Stimulated activated CD4-positive, alpha-beta T cell treated with anti-CD3 and anti-CD28 coated beads, TNF-alpha, amount 100 ng/mL, for 1 hour (primary cell): Measurements from ENCODE around the gene ESCO1.
"Not testable (repeated sequence)": the region's sequence is repeated elsewhere in the genome, so short reads cannot be mapped to it uniquely, and the experiment has no call there.

Source experiments
- DNase-seq, 3 donors: peaks; one replicate each; pipeline ENCODE4 v3.0.0-alpha.2; 2020; ENCODE audit warnings: low read depth in 3 of 3, low spot score in 1 of 3

Gene ESCO1, protein sequence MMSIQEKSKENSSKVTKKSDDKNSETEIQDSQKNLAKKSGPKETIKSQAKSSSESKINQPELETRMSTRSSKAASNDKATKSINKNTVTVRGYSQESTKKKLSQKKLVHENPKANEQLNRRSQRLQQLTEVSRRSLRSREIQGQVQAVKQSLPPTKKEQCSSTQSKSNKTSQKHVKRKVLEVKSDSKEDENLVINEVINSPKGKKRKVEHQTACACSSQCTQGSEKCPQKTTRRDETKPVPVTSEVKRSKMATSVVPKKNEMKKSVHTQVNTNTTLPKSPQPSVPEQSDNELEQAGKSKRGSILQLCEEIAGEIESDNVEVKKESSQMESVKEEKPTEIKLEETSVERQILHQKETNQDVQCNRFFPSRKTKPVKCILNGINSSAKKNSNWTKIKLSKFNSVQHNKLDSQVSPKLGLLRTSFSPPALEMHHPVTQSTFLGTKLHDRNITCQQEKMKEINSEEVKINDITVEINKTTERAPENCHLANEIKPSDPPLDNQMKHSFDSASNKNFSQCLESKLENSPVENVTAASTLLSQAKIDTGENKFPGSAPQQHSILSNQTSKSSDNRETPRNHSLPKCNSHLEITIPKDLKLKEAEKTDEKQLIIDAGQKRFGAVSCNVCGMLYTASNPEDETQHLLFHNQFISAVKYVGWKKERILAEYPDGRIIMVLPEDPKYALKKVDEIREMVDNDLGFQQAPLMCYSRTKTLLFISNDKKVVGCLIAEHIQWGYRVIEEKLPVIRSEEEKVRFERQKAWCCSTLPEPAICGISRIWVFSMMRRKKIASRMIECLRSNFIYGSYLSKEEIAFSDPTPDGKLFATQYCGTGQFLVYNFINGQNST

GRCh38 chr18:21600526-21601410, at the start of gene ESCO1:
TSS of gene ESCO1 (minus strand) at chr18:21600704. CDS start at chr18:21574843, 25,861 bp downstream.
- peak; percentile 78 to 83 (median 82) for DNase-seq

- DNase-seq: not testable (repeated sequence)
Observed at GRCh38 chr18:21640375-21640774, 39.9 kb upstream of the ESCO1 start.

DNA sequence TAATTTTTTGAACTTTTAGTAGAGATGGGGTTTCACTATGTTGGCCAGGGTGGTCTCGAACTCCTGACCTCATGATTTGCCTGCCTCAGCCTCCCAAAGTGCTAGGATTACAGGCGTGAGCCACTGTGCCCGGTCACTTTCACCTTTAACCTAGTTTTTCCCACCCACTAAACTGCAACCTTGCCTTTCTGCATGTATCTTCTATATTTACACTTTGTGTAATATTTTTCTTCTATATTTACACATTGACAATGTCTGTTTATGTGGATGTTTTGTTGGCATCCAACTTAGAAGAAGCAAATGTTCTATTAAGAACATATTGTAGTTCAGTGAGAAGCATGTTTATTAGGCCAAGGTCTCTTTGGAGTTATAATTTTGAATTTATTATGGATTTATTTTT, 38.3 kb upstream of the ESCO1 start:
- DNase-seq: no peak

GRCh38 chr18:21636769-21637168, 36.3 kb upstream of the ESCO1 start:
- no peak for DNase-seq

- DNase-seq: no peak
Observed at GRCh38 chr18:21634588-21635199, 34.2 kb upstream of the ESCO1 start.

DNA sequence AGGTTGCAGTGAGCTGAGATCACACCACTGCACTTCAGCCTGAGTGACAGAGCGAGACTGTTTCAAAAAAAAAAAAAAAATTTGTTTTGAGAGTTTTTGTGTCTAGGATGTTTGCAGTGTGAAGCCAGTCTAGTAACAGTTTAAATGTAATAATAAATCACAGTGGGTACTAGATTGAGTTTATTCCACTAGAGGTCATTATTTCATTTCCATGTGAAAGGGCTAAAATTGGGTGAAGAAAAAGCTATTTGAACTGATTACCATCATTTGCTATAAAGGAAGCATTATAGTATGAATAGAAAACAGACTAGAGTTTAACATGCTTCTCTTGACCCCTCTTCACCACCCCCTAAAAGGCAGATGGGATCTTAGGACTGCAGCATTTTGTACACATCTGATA, 31.9 kb upstream of the ESCO1 start:
- DNase-seq: no peak

- DNase-seq: no peak
Observed at GRCh38 chr18:21629089-21629832, 28.8 kb upstream of the ESCO1 start.

DNA sequence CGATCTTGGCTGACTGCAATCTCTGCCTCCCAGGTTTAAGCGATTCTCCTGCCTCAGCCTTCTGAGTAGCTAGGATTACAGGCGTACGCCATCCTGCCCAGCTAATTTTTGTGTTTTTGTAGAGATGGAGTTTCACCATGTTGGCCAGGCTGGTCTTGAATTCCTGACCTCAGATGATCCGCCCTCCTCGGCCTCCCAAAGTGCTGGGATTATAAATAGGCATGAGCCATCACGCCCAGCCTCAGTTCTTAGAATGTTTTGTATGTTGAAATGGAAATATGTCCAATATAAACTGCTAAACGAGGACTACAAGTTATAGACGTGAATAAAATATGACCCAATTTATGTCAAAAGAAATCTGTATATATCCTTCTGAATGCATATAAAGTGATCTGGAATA, 21.1 kb upstream of the ESCO1 start:
- not testable (repeated sequence) for DNase-seq

GRCh38 chr18:21612125-21613039, 11.9 kb upstream of the ESCO1 start, which contains the start of gene SNRPD1:
TSS of gene SNRPD1 (plus strand) at chr18:21612314. CDS start at chr18:21612430, 116 bp downstream.
- peak; percentile 56 to 91 (median 76) for DNase-seq

GRCh38 chr18:21611401-21612124, 11.1 kb upstream of the ESCO1 start:
- not testable (repeated sequence) for DNase-seq

DNA sequence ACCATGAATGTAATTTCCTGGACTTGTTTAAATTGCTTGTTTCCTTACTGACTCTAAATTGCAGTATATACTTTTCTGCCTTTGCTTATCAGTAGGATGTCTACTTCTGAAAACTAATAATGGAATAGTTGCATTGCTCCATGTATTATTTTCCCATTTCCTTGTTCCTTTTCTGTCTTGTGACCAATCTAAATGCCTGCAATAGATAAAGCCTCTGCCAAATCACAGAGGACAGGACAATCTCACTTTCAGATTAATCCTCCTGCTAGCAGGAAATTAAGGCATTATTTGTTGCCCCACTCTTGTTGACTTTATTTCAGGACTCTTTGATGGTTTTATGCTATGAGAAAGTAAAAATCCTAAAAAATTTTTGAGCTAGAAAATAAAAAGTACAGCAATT, 4.7 kb upstream of the ESCO1 start:
- DNase-seq: no peak

DNA sequence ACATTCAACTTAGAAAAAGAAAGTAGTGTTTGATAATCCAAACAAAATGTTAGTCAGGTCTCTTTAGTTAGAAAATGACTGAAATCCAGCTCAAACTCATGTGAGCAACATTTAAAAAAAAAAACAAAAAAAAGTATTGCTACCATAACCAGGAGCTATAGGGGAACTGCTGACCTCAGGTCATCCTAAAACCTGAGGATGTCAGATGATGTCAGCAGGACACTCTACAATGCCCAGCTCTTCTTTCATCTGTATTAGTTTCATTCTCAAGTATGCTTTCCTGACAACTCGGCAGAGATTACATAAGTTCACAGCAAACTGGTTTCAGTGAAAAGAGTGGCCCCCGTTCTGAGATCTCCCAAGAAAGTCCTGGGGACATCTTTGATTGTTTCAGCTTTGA, 4.2 kb upstream of the ESCO1 start:
- no peak for DNase-seq

DNA sequence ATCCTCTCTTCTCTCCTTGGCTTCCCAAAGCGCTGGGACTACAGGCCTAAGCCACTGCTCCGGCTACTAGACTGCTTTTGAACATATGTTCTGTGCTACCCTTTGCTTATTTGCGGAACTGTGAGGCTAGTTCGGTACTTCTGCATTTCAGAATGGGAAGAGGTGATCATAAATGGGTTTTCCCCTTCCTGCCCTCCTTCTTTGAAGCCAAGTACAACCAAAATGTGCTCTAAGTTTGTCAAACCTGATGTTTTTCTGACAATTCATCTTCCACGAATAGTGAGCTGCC, 1.7 kb upstream of the ESCO1 start:
- no peak for DNase-seq

GRCh38 chr18:21599585-21600525, 649 bp downstream of the ESCO1 start:
- peak in 1 of 3 donors; percentile 8 for DNase-seq

GRCh38 chr18:21598726-21599584, 1.5 kb downstream of the ESCO1 start:
- DNase-seq: no peak

GRCh38 chr18:21597620-21598019, 2.9 kb downstream of the ESCO1 start:
- DNase-seq: no peak
